IMR-90 (cell line): Measurements from ENCODE around the gene C10orf105. TPM values are rescaled to one million over a fixed set of nuclear protein-coding genes. Genes with fewer than 3 reads are reported as not detected.

Source experiments
- ATAC-seq: fragments of 200-7000 bp; cut with Tn5 transposase; 2 replicates; pipeline ENCODE4 v1.9.1; 2020; ENCODE audit warnings: low read depth, mild to moderate bottlenecking, moderate library complexity
- BruUV-seq: library from RNA; stranded (reverse); fragments of 400-500 nt; replicated peaks from 2 replicates; lab custom pipeline; 2021; lab: Mats Ljungman, UMichigan
- CTCF ChIA-PET: fragments of 300-600 bp; formaldehyde crosslinking; extraction: SDS; loops from one replicate; lab custom pipeline; 2021; ENCODE audit warnings: antibody characterized with exemption; lab: Yijun Ruan, JAX
- POLR2A ChIA-PET: fragments of 300-600 bp; sonication (Branson Sonifier 250); formaldehyde crosslinking; loops from one replicate; lab custom pipeline; 2022; ENCODE audit warnings: antibody characterized with exemption; ENCODE audit not compliant: unreplicated experiment; lab: Charles Lee
- DNase-seq: peaks from one replicate; pipeline ENCODE4 v3.0.0; 2013
- H2AFZ ChIP-seq: replicated peaks from 2 replicates; pipeline ENCODE3; 2013; ENCODE audit warnings: low read length, mild to moderate bottlenecking; ENCODE audit not compliant: poor library complexity
- H2AK5ac ChIP-seq: 2 replicates; pipeline ENCODE4 v1.6.1; 2013; ENCODE audit warnings: low read depth, low read length, inconsistent platforms
- H2AK9ac ChIP-seq: replicated peaks from 2 replicates; pipeline ENCODE3; 2013; ENCODE audit warnings: mild to moderate bottlenecking, low read depth, low read length, moderate library complexity; ENCODE audit not compliant: poor library complexity
- H2BK120ac ChIP-seq: 2 replicates; pipeline ENCODE4 v1.6.1; 2013; ENCODE audit warnings: low read depth, low read length, inconsistent platforms
- H2BK15ac ChIP-seq: 3 replicates; pipeline ENCODE4 v1.6.1; 2013; ENCODE audit warnings: low read depth, low read length, inconsistent platforms
- H2BK20ac ChIP-seq: 2 replicates; pipeline ENCODE4 v1.6.1; 2013; ENCODE audit warnings: low read depth, mild to moderate bottlenecking, inconsistent platforms, low read length, moderate library complexity
- H2BK5ac ChIP-seq: 2 replicates; pipeline ENCODE4 v1.6.1; 2013; ENCODE audit warnings: mild to moderate bottlenecking, low read depth, low read length, inconsistent platforms; ENCODE audit not compliant: poor library complexity, severe bottlenecking
- H3K14ac ChIP-seq: replicated peaks from 2 replicates; pipeline ENCODE4 v1.6.1; 2013; ENCODE audit warnings: low read depth, low read length, inconsistent platforms
- H3K18ac ChIP-seq: 2 replicates; pipeline ENCODE4 v1.6.1; 2013; ENCODE audit warnings: low read depth, low read length, control low read depth
- H3K23ac ChIP-seq: 2 replicates; pipeline ENCODE4 v1.6.1; 2013; ENCODE audit warnings: low read depth, low read length, inconsistent platforms
- H3K27ac ChIP-seq: 2 replicates; pipeline ENCODE4 v1.5.1; 2013; ENCODE audit warnings: mild to moderate bottlenecking, control low read depth, low read length; ENCODE audit not compliant: insufficient read depth
- H3K27me3 ChIP-seq: 2 replicates; pipeline ENCODE4 v1.6.1; 2013; ENCODE audit warnings: low read length; ENCODE audit not compliant: control insufficient read depth, insufficient read depth
- H3K36me3 ChIP-seq: 2 replicates; pipeline ENCODE4 v1.6.1; 2013; ENCODE audit warnings: low read length, mixed read lengths; ENCODE audit not compliant: control insufficient read depth, insufficient read depth
- H3K4ac ChIP-seq: 2 replicates; pipeline ENCODE4 v1.6.1; 2013; ENCODE audit warnings: low read depth, low read length, inconsistent platforms
- H3K4me1 ChIP-seq: 2 replicates; pipeline ENCODE4 v1.6.1; 2013; ENCODE audit warnings: low read length, mixed read lengths; ENCODE audit not compliant: control insufficient read depth, insufficient read depth
- H3K4me2 ChIP-seq: 2 replicates; pipeline ENCODE4 v1.6.1; 2013; ENCODE audit warnings: low read depth, mild to moderate bottlenecking, control low read depth, low read length, moderate library complexity
- H3K4me3 ChIP-seq: 2 replicates; pipeline ENCODE4 v1.5.1; 2013; ENCODE audit warnings: low read depth, mild to moderate bottlenecking, control low read depth, low read length, moderate library complexity; ENCODE audit not compliant: insufficient read depth
- H3K56ac ChIP-seq: 2 replicates; pipeline ENCODE4 v1.6.1; 2013; ENCODE audit warnings: low read length, inconsistent platforms; ENCODE audit not compliant: insufficient read depth; ENCODE audit errors: extremely low read depth
- H3K79me1 ChIP-seq, 2 experiments: 2 replicates each; pipeline ENCODE4 v1.6.1; 2013; ENCODE audit warnings: low read length in 2 of 2, inconsistent platforms in 1 of 2, low read depth in 1 of 2
- H3K9ac ChIP-seq: 2 replicates; pipeline ENCODE4 v1.6.1; 2013; ENCODE audit warnings: low read depth, low read length, control low read depth
- H3K9me1 ChIP-seq: 2 replicates; pipeline ENCODE4 v1.6.1; 2013; ENCODE audit warnings: low read length, inconsistent platforms; ENCODE audit not compliant: insufficient read depth
- H3K9me3 ChIP-seq: 2 replicates; pipeline ENCODE4 v1.6.1; 2013; ENCODE audit warnings: low read length; ENCODE audit not compliant: control insufficient read depth, insufficient read depth
- H4K20me1 ChIP-seq: 2 replicates; pipeline ENCODE4 v1.6.1; 2013; ENCODE audit warnings: low read length, inconsistent platforms; ENCODE audit not compliant: insufficient read depth
- H4K5ac ChIP-seq: 2 replicates; pipeline ENCODE4 v1.6.1; 2013; ENCODE audit warnings: mild to moderate bottlenecking, low read depth, low read length, control low read depth
- H4K8ac ChIP-seq, 2 experiments: 2 replicates each; pipeline ENCODE4 v1.6.1; 2013; ENCODE audit warnings: low read depth in 2 of 2, low read length in 2 of 2, control low read depth in 1 of 2, inconsistent platforms in 1 of 2
- H4K91ac ChIP-seq: 2 replicates; pipeline ENCODE4 v1.6.1; 2013; ENCODE audit warnings: low read depth, low read length, inconsistent platforms; ENCODE audit not compliant: insufficient read depth
- NFE2L2 ChIP-seq: fragments of 150-350 bp; IDR thresholded peaks from 2 replicates; pipeline ENCODE4 v1.6.1; 2016; ENCODE audit warnings: low read depth, mild to moderate bottlenecking, low read length
- RAD21 ChIP-seq: IDR thresholded peaks from 2 replicates; pipeline ENCODE4 v1.6.1; 2012; ENCODE audit warnings: low read length, improper control_type of control experiment
- RCOR1 ChIP-seq: IDR thresholded peaks from 2 replicates; pipeline ENCODE4 v1.6.1; 2012; ENCODE audit warnings: mild to moderate bottlenecking, low read length, improper control_type of control experiment; ENCODE audit not compliant: insufficient replicate concordance
- RFX5 ChIP-seq: IDR thresholded peaks from 2 replicates; pipeline ENCODE4 v1.8.0; 2012; ENCODE audit warnings: low read depth, mild to moderate bottlenecking, low read length, moderate library complexity
- SMC3 ChIP-seq: fragments of 150-350 bp; IDR thresholded peaks from 2 replicates; pipeline ENCODE4 v1.6.1; 2016; ENCODE audit warnings: low read depth, mild to moderate bottlenecking, antibody characterized with exemption, low read length, moderate library complexity
- WGBS, 2 experiments: methylation state at CpG; one replicate each; pipeline versions ENCODE4 v1.1.5 to v1.1.7; 2013; ENCODE audit warnings: missing lambda C conversion rate in 2 of 2; ENCODE audit not compliant: insufficient read length in 1 of 2; ENCODE audit errors: extremely low coverage in 2 of 2; 5-methylcytosine and 5-hydroxymethylcytosine counted together
- dilution Hi-C: fragments of 300-500 bp; cut with HindIII; formaldehyde crosslinking; loops from one replicate; pipeline ENCODE4 v1.14.3; 2018; ENCODE audit warnings: low sequenced_read_pairs; ENCODE audit not compliant: unreplicated experiment
- in situ Hi-C: fragments of 300-500 bp; cut with MboI; formaldehyde crosslinking; loops from 3 replicates; pipeline ENCODE4 v1.14.3; 2019; ENCODE audit warnings: low sequenced_read_pairs, inconsistent platforms, mixed read lengths
- intact Hi-C: fragments of 100-400 bp; cut with micrococcal nuclease; formaldehyde crosslinking; loops from 2 replicates; pipeline ENCODE4 v1.10.0; 2022
- polyA plus RNA-seq, 3 experiments: library from polyadenylated mRNA; depleted of rRNA; stranded (reverse); fragments of >200 nt; gene quantifications; 2 replicates each; pipeline ENCODE4 v1.2.3, GENCODE V29; 2012; ENCODE audit warnings: low replicate concordance in 1 of 3
- total RNA-seq: library from RNA; depleted of rRNA; stranded (reverse); fragments of >200 nt; gene quantifications from 2 replicates; pipeline ENCODE4 v1.2.3, GENCODE V29; 2012
- TF ChIP-seq, protein P1 (sequence below): fragments of 150-350 bp; IDR thresholded peaks from 2 replicates; pipeline ENCODE4 v1.6.1; 2016; ENCODE audit warnings: low read depth, mild to moderate bottlenecking, low read length, moderate library complexity, borderline replicate concordance
- TF ChIP-seq, protein P2 (sequence below): conservative IDR thresholded peaks from 2 replicates; pipeline ENCODE4 v1.5.1; 2012; ENCODE audit warnings: mild to moderate bottlenecking, low read depth, low read length, improper control_type of control experiment

C10orf105 gene
- total and polyA plus RNA-seq, 2 of the 4 experiments (the other 2 are of a cell fraction), result under 0.01 TPM; not detected in 1

DNA sequence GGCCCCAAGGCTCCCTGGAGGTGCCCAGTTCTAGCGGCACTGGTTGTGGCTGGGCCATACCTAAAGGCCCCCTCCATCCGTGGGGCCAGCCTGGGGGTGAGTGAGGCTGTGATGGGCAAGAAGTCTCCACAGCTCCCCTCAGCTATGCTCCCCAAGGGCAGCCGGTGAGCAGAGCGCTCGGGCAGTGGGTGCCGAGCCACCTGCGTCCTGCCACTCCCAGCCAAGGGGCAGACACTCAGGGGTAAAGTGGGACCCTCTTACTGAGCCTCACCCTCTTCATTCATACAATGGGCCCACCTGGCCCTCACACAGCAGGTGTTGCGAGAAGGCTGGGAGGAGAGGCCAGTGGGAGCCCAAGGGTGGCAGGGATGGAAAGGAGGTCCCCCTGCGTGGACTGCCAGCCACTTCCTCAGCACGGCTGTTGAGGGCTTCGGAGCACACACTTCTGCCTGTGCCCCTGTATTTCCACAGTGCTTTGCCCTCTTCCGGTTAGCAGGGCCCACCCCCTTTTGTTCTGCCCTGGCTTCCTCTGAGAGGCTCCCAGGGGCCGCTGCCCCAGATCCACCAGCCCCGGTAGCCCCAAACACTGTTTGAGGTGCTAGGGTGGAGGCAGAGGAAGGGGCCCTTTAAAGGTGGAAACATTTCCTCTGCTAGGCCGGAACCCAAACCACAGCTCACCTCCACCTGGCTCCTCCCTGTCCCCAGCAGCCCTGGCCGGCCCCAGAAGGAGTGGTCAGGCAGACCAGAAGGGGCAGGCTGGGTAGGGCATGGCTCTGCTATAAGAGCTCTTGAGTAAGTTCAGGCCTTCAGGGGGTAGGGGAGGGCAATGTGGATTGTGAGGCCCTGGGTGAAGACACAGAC, 16.4 kb upstream of the C10orf105 start:
- H3K23ac ChIP-seq, result no peak overlapping the region
- intact Hi-C loops (no loop called here), in situ Hi-C loops (no loop called here), dilution Hi-C loops (no loop called here)
- no peak overlapping the region for H3K9ac ChIP-seq
- no peaks in the 10 kb centered on the region for H3K36me3 ChIP-seq
- no peak overlapping the region for H4K5ac ChIP-seq
- no TSS peak for BruUV-seq
- H3K4me3 ChIP-seq, result no peak overlapping the region
- no peak overlapping the region for H3K4me2 ChIP-seq
- ATAC-seq (no peak), DNase-seq (no peak)
- peaks cover 2% of the 10 kb centered on the region; the same call in 1 of the 2 replicates for H3K4me1 ChIP-seq
- POLR2A ChIA-PET, result interaction anchor here (0.6 kb wide), 1 partner anchor 1432 kb away, joined by 3 read pairs; the partner anchor contains the start of gene FAM149B1
- H3K14ac ChIP-seq, result no peak overlapping the region
- no peaks in the 10 kb centered on the region for H3K9me3 ChIP-seq
- no peaks in the 10 kb centered on the region for H3K9me1 ChIP-seq
- no peak overlapping the region for H3K27ac ChIP-seq
- no peak overlapping the region for H2AK5ac ChIP-seq
- H3K27me3 ChIP-seq, result peaks cover 29% of the 10 kb centered on the region
- WGBS, 2 experiments, result 79% methylated on average over 3 of the region's 16 CpGs; no CpG with 5 or more reads in 1 of the 2 experiments
- H4K91ac ChIP-seq, result no peak overlapping the region
- no peak overlapping the region for H4K8ac ChIP-seq
- H2BK5ac ChIP-seq, result no peak overlapping the region
- no peak overlapping the region for H2AK9ac ChIP-seq
- no peak overlapping the region for H2BK120ac ChIP-seq
- H2BK15ac ChIP-seq, result no peak overlapping the region
- H2AFZ ChIP-seq, result peak overlapping the region; percentile 17
- no peak overlapping the region for H3K56ac ChIP-seq
- no peak overlapping the region for H3K4ac ChIP-seq
- H3K18ac ChIP-seq, result no peak overlapping the region
- H2BK20ac ChIP-seq, result no peak overlapping the region
- H4K20me1 ChIP-seq, result no peaks in the 10 kb centered on the region
- H3K79me1 ChIP-seq, result no peaks in the 10 kb centered on the region
- TF ChIP-seq, protein P1, sequence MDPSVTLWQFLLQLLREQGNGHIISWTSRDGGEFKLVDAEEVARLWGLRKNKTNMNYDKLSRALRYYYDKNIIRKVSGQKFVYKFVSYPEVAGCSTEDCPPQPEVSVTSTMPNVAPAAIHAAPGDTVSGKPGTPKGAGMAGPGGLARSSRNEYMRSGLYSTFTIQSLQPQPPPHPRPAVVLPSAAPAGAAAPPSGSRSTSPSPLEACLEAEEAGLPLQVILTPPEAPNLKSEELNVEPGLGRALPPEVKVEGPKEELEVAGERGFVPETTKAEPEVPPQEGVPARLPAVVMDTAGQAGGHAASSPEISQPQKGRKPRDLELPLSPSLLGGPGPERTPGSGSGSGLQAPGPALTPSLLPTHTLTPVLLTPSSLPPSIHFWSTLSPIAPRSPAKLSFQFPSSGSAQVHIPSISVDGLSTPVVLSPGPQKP, result no peak
- TF ChIP-seq RAD21 (no peak), RFX5 (no peak), NFE2L2 (no peak), RCOR1 (no peak), SMC3 (no peak)
- TF ChIP-seq, protein P2, sequence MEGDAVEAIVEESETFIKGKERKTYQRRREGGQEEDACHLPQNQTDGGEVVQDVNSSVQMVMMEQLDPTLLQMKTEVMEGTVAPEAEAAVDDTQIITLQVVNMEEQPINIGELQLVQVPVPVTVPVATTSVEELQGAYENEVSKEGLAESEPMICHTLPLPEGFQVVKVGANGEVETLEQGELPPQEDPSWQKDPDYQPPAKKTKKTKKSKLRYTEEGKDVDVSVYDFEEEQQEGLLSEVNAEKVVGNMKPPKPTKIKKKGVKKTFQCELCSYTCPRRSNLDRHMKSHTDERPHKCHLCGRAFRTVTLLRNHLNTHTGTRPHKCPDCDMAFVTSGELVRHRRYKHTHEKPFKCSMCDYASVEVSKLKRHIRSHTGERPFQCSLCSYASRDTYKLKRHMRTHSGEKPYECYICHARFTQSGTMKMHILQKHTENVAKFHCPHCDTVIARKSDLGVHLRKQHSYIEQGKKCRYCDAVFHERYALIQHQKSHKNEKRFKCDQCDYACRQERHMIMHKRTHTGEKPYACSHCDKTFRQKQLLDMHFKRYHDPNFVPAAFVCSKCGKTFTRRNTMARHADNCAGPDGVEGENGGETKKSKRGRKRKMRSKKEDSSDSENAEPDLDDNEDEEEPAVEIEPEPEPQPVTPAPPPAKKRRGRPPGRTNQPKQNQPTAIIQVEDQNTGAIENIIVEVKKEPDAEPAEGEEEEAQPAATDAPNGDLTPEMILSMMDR, result no peak
- CTCF ChIA-PET, result no interaction called here
